ENCODE data around the gene TAF11L5.
"Not testable (repeated sequence)": the region's sequence is repeated elsewhere in the genome, so short reads cannot be mapped to it uniquely, and the experiment has no call there.

TAF11L5 gene

DNA sequence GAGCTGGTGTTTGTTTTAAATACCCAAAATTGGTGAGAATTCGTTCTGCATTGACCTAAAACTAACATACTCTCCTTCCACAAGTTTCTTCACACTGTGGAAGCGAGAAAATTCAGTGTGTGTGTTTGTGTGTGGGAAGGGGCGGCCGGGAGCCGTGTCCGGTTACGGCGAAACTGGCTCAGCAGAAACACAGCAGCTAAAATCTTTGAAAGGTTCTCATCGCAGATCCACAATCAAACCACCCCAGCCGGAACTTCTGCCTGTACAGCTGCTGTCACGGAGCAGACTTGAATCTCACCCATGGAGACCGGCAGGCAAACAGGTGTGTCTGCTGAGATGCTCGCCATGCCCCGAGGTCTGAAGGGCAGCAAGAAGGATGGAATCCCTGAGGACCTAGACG is at the start of gene TAF11L5:
Gene TAF11L5, plus strand, starts transcription at position 301 of the 400 bp plus-strand sequence.
- not testable (repeated sequence) for DNase-seq

DNA sequence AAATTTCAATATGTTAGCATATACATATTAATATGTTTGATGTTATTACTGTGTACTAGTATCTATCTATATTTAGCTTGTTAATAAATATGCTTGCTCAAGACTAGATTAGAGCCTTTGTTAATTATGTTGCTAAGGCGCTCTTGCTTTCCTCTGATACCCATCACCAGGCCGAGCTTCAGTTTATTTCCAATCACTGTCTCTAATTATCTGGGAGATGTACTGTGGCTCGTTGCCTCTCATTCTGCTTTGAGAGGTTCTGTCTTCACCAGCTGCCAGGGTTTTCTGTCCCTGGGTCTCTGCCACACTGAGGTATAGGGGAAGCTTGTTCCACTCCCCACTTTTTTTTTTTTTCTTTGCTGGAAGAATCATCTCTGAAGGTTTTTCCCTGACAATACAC is 48.0 kb upstream of the TAF11L5 start:
- DNase-seq: no peak

DNA sequence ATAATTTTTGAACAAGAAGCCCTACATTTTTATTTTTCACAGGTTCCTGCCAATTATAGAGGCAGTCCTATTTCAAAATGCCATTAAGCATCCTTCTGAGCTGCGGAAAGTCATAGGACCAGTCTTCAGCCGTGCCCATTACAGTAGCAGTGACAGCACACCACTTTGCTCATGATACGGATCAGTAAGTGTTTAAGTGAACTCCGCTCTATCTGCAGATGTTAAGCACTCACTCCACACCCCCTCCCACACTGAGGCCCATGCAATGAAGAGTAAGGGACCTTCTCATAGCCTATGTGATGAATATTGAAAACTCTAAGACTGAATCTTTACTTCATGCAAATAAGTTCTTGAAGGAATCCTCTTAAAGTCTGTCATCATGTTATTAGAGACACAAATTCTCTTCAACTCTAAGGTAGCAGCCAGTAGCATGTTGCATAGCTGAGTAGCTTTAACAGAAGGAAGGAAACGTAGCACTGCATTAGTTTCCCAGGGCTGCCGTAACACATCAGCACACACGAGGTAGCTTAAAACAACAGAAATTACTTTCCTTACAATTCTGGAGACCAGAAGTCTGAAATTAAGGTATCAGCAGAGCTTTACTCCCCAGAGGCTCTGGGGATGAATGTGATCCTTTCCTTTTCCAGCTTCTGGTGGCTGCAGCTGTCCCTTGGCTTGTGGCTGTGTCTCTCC is 47.3 kb upstream of the TAF11L5 start:
- no peak for DNase-seq

DNA sequence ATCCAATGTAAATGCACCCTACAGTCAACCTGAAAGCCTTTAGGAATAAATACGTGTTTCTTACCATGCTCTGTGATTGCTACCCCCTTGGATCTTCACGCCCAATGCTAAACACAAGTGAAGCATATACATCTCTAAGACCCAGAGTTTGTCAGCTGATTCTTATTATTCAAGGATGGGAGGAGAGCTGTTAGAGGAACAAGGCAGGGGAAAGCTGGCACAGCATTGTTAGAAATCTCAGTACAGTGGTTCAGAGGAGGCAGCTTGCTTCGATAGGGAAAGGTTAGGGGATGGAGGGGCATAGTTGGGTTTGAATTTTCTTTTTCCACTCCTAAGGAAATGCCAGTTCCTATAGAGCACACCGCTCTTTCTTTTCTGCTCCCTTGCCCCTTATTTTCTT is 43.7 kb upstream of the TAF11L5 start:
- no peak for DNase-seq

DNA sequence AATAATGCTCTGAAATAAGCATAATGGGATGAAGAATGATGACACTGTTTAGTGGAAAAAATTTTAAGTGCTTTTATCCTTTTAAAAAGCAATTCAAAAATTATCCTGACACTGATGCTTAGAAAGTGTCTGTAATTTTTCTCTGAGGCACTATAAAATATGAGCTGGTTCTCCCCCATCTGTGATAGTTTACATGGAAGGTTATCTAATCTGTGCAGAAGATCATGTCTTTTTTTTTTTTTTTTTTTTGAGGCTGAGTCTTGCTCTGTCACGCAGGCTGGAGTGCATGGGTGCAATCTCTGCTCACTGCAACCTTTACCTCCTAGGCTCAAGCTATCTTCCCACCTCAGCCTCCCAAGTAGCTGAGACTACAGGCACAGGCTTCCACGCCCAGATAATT is 42.2 kb upstream of the TAF11L5 start:
- no peak for DNase-seq

DNA sequence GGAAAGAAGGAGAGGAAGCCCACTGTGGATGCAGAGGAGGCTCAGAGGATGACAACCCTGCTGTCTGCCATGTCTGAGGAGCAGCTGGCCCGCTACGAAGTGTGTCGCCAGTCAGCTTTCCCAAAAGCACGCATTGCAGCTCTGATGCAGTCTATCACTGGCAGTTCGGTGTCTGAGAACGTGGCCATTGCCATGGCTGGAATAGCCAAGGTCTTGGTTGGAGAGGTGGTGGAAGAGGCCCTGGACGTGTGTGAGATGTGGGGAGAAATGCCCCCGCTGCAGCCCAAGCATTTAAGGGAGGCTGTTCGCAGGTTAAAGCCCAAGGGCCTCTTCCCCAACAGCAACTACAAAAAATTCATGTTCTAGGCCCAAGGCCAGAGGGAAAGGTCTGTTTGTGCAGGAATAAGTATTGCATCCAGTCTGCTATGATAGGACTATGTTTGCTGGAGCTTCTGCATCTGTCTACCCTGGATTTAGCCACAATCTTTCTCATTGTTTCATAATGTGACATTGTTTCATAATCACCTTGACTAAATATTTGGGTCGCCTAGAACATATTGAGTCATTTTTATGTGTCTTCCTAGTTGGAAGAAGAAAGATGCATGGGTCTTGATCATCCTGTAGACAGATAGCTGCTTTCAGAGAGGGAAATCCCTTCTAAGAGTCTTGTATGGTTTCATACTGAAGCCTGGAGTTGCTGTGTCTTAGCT is 38.4 kb upstream of the TAF11L5 start:
- not testable (repeated sequence) for DNase-seq

DNA sequence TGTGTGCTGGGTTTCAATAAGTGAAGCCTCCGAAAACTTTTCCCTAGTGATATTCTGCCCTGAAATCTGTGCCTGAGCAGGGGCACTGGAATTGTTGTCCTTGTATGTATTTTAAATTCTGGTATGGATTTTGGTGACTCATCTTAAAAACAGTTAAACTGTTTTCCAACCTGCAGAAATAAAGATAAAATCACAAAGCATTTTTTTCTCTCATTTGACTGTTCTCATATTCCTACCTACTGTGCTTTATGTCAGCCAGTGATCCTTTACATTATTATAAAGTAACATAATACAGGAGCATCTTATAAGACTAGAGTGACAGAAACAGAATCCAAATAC is 37.9 kb upstream of the TAF11L5 start:
- DNase-seq: no peak

DNA sequence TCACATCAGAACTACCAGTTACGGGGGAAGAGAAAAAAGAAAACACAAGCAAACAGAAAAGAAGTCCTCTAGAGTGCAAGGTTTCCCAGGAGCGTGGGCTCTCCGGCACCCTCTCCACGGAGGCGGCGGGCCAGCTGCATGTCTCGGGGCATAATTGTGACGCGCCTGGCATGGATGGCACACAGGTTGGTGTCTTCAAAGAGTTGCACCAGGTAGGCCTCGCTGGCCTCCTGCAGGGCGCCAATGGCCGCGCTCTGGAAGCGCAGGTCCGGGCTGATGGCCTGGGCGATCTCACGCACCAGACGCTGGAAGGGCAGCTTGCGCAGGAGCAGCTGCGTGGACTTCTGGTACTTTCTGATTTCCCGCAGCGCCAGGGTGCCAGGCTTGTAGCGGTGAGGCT is 33.8 kb upstream of the TAF11L5 start:
- not testable (repeated sequence) for DNase-seq

DNA sequence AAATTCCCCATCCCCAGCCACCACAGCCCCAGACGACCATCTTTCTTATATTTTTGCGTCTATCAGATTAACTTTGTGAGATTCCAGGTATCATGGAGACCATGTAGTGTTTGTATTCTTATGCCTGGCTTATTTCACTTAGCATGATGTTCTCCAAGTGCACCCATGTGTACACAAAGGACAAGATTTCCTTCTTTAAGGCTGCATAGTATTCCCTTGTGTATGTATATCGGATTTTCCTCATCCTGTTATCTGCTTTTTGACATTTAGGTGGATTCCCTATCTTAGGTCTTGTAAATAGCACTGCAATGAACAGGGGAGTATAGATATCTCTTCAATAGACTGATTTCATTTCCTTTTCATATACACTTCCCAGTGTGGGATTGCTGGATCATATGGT is 32.3 kb upstream of the TAF11L5 start:
- no peak for DNase-seq

DNA sequence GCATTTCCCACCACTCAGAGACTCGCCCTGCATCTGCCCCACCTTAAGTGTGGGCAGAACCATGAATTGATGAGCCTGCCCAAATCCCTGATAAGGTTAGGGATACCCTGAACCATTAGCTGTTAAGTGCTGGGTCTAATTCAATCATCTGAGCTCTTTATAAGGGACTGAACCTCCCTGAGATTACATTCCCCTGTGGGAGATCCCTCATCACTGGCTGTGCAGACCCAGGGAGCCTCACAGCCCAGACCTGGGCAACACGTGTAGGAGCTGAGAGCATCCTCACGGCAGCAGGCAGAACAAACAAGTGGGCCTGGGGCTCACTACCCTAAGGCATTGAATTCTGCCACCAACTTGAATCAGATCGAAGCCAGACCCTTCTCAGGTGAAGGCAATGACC is 27.6 kb upstream of the TAF11L5 start:
- DNase-seq: no peak

DNA sequence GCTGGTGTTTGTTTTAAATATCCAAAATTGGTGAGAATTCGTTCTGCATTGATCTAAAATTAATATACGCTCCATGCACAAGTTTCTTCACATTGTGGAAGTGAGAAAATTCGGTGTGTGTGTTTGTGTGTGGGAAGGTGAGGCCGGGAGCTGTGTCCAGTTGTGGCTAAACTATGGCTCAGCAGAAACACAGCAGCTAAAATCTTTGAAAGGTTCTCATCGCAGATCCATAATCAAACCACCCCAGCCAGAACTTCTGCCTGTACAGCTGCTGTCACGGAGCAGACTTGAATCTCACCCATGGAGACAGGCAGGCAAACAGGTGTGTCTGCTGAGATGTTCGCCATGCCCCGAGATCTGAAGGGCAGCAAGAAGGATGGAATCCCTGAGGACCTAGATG is 27.1 kb upstream of the TAF11L5 start, which contains the start of gene TAF11L2:
Gene TAF11L2, plus strand, starts transcription at position 301 of the 400 bp plus-strand sequence.
- DNase-seq: not testable (repeated sequence)

DNA sequence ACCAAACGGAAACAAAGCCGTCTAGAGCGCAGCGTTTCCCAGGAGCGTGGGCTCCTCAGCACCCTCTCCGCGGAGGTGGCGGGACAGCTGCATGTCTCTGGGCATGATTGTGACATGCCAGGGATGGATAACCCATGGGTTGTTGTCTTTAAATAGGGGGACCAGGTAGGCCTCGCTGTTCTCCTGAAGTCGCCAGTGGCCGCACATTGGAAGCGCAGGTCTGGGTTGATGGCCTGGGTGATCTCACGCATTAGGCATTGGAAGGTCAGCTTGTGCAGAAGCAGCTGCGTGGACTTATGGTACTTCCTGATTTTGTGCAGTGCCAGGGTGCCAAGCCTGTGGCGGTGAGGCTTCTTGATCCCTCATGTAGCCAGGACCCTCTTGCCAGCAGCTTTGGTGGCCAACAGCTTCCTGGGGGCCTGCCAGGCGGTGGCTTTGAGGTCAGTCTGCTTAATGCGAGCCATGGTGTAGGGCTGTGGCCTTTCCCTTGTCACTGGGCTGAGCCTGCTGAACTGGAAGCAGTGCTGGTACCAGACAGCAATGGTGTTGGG is 13.2 kb upstream of the TAF11L5 start:
- no peak for DNase-seq

DNA sequence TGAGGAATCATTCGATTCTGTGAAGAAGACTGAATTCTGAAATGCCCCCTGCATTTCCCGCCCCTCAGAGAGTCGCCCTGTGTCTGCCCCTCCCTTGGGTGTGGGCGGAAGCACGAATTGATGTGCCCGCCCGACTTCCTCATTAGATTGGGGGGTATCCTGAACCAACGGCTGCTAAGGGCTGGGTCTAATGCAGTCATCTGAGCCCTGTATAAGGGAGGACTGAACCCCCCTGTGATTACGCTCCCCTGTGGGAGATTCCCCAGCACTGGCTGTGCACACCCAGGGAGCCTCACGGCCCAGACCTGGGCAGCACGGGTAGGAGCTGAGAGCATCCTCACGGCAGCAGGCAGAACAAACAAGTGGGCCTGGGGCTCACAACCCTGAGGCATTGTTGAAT is 7.5 kb upstream of the TAF11L5 start:
- not testable (repeated sequence) for DNase-seq

DNA sequence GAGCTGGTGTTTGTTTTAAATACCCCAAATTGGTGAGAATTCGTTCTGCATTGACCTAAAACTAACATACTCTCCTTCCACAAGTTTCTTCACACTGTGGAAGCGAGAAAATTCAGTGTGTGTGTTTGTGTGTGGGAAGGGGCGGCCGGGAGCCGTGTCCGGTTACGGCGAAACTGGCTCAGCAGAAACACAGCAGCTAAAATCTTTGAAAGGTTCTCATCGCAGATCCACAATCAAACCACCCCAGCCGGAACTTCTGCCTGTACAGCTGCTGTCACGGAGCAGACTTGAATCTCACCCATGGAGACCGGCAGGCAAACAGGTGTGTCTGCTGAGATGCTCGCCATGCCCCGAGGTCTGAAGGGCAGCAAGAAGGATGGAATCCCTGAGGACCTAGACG is 7.0 kb upstream of the TAF11L5 start, which contains the start of gene TAF11L3:
Gene TAF11L3, plus strand, starts transcription at position 301 of the 400 bp plus-strand sequence.
- DNase-seq: not testable (repeated sequence)

DNA sequence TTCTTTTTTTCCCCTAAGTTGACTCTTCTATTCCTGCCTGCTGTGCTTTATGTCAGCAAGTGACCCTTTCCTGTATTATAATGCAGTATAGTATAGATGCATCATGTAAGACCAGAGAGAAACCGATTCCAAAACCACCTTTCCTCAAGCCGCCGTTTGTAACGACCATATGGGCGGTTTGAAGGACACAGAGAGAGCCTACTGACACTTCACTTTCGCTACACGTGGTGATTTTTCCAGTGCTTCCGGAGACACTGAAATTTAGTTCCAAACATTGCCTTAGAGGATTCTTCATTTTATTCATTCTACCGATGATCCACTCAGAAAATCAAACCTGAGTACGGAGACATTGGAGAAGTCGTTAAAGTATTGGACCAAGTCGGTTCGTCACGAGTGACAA is 5.5 kb upstream of the TAF11L5 start:
- DNase-seq: not testable (repeated sequence)

DNA sequence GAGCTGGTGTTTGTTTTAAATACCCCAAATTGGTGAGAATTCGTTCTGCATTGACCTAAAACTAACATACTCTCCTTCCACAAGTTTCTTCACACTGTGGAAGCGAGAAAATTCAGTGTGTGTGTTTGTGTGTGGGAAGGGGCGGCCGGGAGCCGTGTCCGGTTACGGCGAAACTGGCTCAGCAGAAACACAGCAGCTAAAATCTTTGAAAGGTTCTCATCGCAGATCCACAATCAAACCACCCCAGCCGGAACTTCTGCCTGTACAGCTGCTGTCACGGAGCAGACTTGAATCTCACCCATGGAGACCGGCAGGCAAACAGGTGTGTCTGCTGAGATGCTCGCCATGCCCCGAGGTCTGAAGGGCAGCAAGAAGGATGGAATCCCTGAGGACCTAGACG is 3.5 kb upstream of the TAF11L5 start, which contains the start of gene TAF11L4:
Gene TAF11L4, plus strand, starts transcription at position 301 of the 400 bp plus-strand sequence.
- not testable (repeated sequence) for DNase-seq

DNA sequence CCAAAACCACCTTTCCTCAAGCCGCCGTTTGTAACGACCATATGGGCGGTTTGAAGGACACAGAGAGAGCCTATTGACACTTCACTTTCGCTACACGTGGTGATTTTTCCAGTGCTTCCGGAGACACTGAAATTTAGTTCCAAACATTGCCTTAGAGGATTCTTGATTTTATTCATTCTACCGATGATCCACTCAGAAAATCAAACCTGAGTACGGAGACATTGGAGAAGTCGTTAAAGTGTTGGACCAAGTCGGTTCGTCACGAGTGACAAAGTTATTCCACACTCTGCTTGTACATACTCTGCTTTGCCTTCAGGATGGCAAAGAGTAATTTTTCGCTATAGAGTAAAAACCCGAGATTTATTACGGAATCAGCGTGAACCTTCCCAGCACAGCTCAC is 1.5 kb downstream of the TAF11L5 start:
- DNase-seq: not testable (repeated sequence)

DNA sequence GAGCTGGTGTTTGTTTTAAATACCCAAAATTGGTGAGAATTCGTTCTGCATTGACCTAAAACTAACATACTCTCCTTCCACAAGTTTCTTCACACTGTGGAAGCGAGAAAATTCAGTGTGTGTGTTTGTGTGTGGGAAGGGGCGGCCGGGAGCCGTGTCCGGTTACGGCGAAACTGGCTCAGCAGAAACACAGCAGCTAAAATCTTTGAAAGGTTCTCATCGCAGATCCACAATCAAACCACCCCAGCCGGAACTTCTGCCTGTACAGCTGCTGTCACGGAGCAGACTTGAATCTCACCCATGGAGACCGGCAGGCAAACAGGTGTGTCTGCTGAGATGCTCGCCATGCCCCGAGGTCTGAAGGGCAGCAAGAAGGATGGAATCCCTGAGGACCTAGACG is 3.3 kb downstream of the TAF11L5 start, which contains the start of gene TAF11L6:
Gene TAF11L6, plus strand, starts transcription at position 301 of the 400 bp plus-strand sequence.
- DNase-seq: not testable (repeated sequence)

All from activated CD4-positive, CD25-positive, alpha-beta regulatory T cell treated with anti-CD3 and anti-CD28 coated beads, Interleukin-2, amount 50 U/mL, for 72 hours (primary cell).